GDM1 (cell line): ENCODE results near the gene SOX2.

Source experiments
- DNase-seq: peaks from one replicate; lab custom pipeline; 2025; lab: John Stamatoyannopoulos, UW

Gene SOX2

DNA sequence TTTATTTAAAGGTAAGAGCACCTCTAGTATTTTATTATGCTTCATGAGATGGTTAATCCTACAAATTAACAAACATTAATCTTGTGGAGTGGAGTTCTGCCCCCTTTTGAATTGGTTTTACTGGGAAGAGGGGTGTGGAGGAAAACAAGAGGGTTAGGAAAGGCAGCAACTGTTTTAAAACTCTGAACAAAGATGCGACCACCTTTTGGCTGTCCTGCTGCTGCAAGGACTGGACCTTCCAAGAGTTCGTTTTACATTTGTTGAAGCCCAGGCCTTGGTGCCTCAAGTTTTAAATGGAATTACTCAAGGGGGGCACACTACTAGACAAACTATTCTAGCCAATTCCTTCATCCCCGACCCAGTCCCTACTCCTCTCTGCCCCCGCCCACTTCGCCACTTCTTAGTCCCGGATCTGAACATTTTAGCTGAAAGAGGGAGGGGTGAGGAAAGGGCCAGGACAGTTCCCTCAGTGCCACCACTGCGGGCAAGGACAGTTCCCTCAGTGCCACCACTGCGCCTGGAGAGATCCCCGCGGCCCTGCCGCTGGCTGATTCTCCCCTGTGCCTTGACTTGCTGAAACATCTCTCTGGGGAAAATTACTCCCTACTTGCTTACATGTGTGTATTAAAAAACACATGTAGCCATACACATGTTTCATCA lies 11.2 kb downstream of the SOX2 start:
- DNase-seq, result no peak

- DNase-seq, result no peak
Measured at GRCh38 chr3:181723625-181724191, 12.0 kb downstream of the SOX2 start.

- DNase-seq, result no peak
Measured at GRCh38 chr3:181724192-181724965, 12.7 kb downstream of the SOX2 start.

GRCh38 chr3:181725131-181725731 lies 13.5 kb downstream of the SOX2 start:
- DNase-seq, result no peak

- no peak for DNase-seq
Measured at GRCh38 chr3:181725830-181726229, 14.1 kb downstream of the SOX2 start.

- DNase-seq, result no peak
Measured at GRCh38 chr3:181726351-181727330, 14.9 kb downstream of the SOX2 start.

DNA sequence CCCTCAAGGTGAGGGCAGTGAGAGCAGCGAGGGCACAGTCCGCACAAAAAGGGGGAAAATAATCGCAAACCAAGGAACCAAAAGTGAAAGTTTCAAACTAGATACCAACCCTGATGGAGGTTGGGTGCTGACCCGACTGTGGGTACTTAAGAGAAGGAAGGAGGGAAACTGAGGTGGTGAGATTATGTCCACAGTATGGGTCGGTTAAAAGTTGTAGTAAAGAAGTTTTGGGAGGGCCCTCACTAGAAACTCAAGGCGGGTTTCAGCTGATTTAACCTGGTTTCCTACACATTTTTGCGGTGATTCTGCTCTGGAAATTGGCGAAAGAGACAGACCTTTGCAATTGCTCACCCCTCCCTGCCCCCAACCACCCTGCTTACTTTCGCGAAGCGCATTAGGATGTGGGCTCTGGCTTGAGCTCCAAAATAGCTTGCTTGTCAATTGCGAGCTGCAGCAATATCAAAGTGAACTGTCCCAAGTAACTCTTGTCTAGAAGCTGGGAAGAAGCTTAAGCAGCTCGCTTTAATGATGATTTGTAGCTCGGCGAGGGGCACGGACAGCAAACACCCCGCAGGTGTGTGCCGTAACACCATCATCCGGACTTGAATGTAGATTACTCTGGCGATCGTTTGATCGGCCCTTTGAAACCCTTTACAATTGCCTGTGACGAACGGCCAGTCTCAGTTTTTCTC lies 15.8 kb downstream of the SOX2 start:
- DNase-seq, result no peak

DNA sequence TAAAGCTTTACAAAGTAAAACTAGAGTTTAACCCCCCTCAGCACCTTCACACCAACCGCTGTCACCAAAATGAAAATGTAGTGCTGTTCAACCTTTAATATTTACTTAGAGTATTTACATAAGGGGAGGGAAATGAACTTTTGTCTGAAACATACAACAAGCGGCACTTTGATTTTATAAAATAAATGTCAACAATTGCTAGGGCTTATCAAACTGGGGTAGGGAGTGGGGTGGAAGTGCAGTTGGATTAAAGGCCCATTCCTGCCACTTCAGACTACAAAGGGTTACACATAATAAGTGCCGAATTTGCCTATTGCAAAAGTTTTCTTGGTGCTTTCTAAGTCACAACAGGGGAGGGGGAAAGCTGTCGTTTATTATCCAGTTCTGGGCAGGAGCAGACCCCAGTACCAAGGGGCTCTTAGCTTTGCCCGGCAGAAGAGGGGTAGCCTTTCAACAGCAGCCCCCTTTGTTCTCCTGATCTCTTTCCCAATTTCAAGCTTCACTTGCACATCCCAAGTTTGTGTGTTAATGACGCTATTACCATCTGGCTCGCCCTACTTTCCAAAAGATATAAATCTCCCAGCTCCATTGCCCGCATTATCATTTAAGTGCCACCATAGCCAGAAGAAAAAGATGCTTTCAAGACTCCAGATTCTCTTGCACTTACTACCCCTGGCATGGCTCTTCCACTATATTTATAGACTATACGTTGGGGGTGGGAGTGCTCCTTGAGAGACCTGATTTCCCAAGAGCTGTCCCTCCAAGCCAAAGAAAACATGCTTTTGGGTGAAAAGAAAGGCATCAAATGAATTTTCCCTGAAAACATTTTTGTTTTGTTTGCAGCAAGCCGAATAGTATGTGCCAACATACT lies 17.0 kb downstream of the SOX2 start:
- no peak for DNase-seq

GRCh38 chr3:181729341-181729869 lies 17.7 kb downstream of the SOX2 start:
- DNase-seq, result no peak

DNA sequence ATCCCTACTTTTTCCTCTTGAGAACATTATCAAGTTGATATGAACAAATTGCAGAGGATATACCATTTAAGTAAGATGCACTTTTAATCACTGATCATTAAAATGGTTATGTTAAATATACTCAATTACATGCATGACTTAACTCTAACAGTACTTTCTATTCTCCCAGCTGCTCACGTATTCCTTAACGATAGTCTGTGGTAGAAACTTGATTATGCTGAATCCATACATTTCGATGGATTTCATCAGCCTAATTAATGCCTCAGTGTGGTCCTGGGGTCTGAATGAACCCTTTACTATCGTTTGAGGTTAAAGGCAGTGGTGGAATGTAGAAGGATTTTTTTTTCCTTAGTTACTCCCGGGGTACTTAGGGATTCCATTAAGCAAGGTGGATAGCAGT lies 18.6 kb downstream of the SOX2 start:
- no peak for DNase-seq

- no peak for DNase-seq
Measured at GRCh38 chr3:181730934-181731333, 19.2 kb downstream of the SOX2 start.

DNA sequence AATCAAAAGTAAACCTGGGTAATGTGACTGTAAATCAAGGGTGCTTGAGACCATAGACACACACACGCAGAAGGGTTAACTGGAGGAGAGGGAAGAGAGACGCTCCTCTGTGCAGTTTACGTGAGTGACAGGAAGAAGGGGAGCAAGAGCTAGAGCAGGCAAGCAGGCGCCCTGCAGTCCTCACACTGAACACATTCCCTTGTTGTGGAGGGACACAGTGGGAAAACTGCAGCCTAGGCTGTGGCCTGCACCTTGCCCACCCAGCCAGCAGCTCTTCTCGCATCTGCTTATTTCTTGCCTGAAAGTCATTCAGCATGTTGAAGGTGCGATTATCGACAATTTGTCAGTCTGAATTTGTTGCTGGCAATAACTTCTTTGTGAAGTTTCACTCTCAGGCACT lies 24.2 kb downstream of the SOX2 start:
- no peak for DNase-seq

DNA sequence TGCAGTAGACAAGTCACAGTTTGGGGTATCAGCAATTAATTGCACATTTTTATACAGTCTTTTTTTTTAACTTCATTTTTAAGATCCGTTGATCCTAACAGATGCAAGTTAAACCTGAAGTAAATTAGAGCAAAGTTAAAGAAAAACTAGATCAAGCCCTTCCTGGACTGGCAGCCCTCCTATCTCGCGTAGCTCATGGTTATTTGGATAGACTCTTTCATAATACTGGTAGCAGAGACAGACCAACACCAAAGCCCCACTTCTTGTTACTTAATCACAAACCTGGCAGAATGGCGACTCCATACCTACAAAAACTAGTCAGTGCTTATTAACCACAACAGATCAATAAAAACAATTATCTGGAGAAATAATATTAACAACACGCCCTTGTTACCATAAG lies 26.8 kb downstream of the SOX2 start:
- DNase-seq, result no peak

DNA sequence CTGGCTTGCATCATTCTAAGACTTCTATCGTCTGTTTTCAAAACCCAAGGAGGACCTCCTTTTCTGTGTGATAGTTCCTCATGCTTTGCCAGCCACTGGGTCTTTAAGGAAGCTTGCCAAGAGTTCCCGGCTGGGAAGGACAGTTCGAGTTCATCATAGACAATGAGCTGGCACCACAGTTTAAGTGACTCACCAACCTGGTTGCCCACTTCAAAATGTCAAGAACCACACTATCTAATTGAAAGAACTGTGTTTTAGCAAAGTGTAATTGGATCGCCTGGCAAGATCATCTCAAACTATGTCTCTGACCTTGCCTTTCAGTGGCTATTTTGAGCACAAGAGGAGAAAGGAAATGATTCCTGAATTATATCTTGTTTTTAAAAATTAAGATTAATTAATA lies 27.9 kb downstream of the SOX2 start:
- no peak for DNase-seq

DNA sequence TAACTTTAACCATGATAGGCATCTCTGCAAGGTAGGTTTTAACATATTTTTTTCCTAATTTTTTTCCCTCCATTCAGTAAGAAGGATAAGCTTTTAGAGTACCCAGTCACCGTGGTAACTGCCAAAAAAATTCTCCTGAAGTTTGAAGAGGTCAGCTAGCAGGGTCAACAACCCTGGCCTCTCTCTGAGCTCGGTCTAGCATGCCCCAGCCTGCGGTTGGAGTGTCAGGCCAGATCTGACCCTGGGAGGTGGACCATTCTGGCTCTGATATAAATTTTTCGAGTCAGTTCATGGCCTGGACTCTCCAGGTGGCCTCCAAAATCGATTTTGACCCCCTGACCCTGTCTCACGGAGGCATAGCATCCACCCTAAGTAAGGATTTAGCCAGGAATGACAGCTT lies 29.7 kb downstream of the SOX2 start:
- DNase-seq, result no peak

DNA sequence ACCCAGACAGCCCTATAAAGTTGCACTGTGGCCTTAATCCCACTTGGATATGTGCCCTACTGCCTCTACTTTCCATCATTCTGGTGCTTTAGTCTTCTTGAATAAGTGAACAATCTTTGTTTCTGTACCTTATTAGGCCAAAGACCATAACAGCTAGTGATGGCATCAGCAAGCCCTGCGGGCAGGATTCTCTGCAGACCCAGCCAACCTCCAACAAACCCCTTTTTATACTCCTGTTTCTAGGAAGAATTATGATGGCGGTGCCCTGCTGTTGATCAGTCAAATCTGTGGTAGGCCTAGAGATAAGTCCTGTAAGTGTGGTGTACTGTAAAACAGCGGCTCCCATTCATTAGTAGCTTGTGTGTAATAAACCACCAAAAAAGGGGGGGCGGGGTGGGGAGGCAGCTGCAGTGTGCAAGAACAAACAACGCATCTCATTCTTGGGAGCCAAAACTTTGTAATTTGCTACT lies 40.5 kb downstream of the SOX2 start:
- no peak for DNase-seq

DNA sequence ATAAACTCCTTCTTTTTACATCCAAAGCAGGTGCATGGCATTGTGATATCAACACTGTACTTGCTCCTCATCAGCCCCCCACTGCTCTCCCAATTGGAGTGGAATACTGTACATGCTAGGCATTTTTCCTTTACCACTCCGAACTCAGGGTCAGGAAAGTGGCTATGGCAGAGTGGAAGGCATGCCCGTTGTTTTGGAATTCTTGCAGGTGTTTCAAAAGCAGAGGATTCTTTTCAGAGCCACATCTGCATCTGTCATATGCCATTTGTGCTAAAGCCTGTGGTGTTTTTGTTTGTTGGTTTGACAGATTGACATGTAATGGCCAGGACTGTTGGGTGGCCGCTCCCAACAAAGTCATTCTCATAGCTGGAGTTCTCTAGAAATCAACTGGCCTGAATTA lies 41.7 kb downstream of the SOX2 start:
- DNase-seq, result no peak

- no peak for DNase-seq
Measured at GRCh38 chr3:181755959-181756358, 44.2 kb downstream of the SOX2 start.

GRCh38 chr3:181756645-181757297 lies 45.0 kb downstream of the SOX2 start:
- DNase-seq, result no peak
